Glutamatergic neuron (in vitro differentiated cells): Measurements from ENCODE around the gene KSR1. TPM values are rescaled to one million over a fixed set of nuclear protein-coding genes. Genes with fewer than 3 reads are reported as not detected.

Source experiments
- DNase-seq: peaks from one replicate; pipeline ENCODE4 v3.0.0; 2022
- H3K27ac Mint-ChIP-seq: one replicate; pipeline ENCODE4 v1.8.0; 2020; ENCODE audit warnings: mild to moderate bottlenecking, mixed read lengths, inconsistent platforms; ENCODE audit not compliant: unreplicated experiment
- H3K27me3 Mint-ChIP-seq: one replicate; pipeline ENCODE4 v1.8.0; 2020; ENCODE audit warnings: mild to moderate bottlenecking, moderate library complexity, mixed read lengths, inconsistent platforms; ENCODE audit not compliant: unreplicated experiment
- H3K36me3 Mint-ChIP-seq: one replicate; pipeline ENCODE4 v1.8.0; 2020; ENCODE audit warnings: mild to moderate bottlenecking, mixed read lengths, inconsistent platforms; ENCODE audit not compliant: unreplicated experiment
- H3K4me1 Mint-ChIP-seq: one replicate; pipeline ENCODE4 v1.8.0; 2020; ENCODE audit warnings: mild to moderate bottlenecking, low read depth, mixed read lengths, inconsistent platforms; ENCODE audit not compliant: unreplicated experiment
- H3K4me3 Mint-ChIP-seq: one replicate; pipeline ENCODE4 v1.8.0; 2020; ENCODE audit warnings: mild to moderate bottlenecking, mixed read lengths, inconsistent platforms; ENCODE audit not compliant: unreplicated experiment
- H3K9me3 Mint-ChIP-seq: one replicate; pipeline ENCODE4 v1.8.0; 2020; ENCODE audit warnings: mild to moderate bottlenecking, moderate library complexity, mixed read lengths, inconsistent platforms; ENCODE audit not compliant: unreplicated experiment
- total RNA-seq: library from RNA; stranded (reverse); fragmentation: NEBNext Ultra II Directional; extraction: Animal tissue kit (Norgen Biotek cat#: 25700); gene quantifications from one replicate; pipeline ENCODE4 v1.2.1, GENCODE V29; 2021; ENCODE audit not compliant: unreplicated experiment
- TF ChIP-seq, protein P1 (sequence below): fragments of 200-600 bp; sonication (generic); IDR thresholded peaks from one replicate; pipeline ENCODE4 v1.5.0; 2021; ENCODE audit not compliant: partially characterized antibody, unreplicated experiment

The KSR1 gene
- total RNA-seq, 1 donor from 2014 or later = 203 TPM

DNA sequence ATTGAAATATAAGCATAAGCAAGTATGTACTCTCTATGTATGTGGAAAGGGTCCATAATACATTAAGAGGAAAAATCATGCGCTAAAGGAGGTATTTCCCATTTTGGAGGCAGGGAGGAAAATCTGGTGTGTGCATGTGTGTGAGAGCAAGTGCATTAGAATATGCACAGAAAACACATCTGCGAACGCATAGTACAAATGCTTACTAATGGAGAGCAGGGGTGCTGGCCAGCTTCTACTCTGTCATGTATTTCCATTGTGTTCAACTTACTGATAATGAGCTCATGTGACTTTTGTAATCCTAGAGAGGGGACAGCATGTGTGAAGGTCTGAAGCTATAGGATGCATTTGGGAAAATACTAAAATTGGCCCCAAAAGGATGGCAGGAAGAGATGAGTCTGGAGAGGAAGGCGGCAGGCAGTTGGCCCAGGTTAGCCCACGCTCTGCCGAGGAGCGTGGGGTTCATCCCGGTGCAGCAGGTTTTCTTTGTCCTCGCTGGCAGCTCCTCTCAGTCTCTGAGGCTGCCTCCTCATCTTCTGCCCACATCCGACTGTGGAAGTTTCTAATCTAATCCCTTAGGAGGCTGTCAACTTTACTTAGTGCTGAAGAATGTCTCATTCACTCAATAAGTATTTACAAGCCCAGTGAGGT, 17.8 kb upstream of the KSR1 start:
- H3K36me3 Mint-ChIP-seq = peaks cover 4% of the 10 kb centered on the region

DNA sequence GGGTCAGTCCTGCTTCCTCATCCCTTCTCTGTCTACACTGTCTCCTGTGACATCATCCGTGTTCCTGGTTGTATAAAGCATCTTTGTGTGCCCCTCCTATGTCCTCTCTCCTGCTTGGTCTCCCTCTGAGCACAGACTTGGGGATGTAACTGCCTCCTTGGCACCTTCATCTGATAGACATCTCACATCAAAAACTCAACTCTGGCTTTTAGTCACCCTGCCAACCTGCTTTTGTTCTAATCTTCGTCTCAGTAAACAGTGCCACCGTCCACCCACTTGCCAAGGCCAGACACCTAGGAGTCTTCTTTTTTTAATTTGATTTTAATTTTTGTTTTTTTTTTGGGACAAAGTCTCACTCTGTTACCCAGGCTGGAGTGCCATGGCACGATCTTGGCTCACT, 16.9 kb upstream of the KSR1 start:
- H3K4me3 Mint-ChIP-seq = no peak overlapping the region
- no peaks in the 10 kb centered on the region for H3K9me3 Mint-ChIP-seq
- no peak for DNase-seq
- TF ChIP-seq, protein P1, sequence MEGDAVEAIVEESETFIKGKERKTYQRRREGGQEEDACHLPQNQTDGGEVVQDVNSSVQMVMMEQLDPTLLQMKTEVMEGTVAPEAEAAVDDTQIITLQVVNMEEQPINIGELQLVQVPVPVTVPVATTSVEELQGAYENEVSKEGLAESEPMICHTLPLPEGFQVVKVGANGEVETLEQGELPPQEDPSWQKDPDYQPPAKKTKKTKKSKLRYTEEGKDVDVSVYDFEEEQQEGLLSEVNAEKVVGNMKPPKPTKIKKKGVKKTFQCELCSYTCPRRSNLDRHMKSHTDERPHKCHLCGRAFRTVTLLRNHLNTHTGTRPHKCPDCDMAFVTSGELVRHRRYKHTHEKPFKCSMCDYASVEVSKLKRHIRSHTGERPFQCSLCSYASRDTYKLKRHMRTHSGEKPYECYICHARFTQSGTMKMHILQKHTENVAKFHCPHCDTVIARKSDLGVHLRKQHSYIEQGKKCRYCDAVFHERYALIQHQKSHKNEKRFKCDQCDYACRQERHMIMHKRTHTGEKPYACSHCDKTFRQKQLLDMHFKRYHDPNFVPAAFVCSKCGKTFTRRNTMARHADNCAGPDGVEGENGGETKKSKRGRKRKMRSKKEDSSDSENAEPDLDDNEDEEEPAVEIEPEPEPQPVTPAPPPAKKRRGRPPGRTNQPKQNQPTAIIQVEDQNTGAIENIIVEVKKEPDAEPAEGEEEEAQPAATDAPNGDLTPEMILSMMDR = no peak
- peaks cover 6% of the 10 kb centered on the region for H3K27me3 Mint-ChIP-seq
- H3K36me3 Mint-ChIP-seq = peaks cover 4% of the 10 kb centered on the region
- no peak overlapping the region for H3K27ac Mint-ChIP-seq
- no peaks in the 10 kb centered on the region for H3K4me1 Mint-ChIP-seq

More for the DNA sequence above, 17.8 kb upstream of the KSR1 start:
- TF ChIP-seq, protein P1 = no peak
- Mint-ChIP-seq H3K27ac (no peak overlapping the region), H3K9me3 (no peaks in the 10 kb centered on the region), H3K4me1 (no peaks in the 10 kb centered on the region), H3K27me3 (peaks cover 3% of the 10 kb centered on the region), H3K4me3 (no peak overlapping the region)
- DNase-seq = no peak

DNA sequence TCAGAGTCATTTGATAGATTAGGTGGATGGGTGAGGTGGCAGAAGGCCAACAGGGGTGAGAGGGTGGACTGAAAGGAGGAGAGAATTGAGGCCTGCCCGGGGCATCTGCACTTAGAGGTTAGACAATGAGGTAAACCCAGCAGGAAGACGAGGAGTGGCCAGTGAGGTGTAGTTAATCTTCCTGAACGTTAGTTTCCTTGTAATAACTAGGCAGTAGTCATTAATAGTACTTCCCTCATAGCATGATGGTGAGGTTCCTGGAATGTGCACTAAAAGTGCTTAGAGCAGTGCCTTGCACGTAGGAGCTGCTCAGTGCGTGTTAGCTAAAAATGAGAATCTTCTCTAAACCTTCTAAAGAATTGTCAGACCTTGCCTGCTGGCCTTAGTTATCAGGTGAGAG, 13.5 kb upstream of the KSR1 start:
- peaks cover 4% of the 10 kb centered on the region for H3K36me3 Mint-ChIP-seq
- no peaks in the 10 kb centered on the region for H3K9me3 Mint-ChIP-seq
- no peak overlapping the region for H3K27ac Mint-ChIP-seq
- no peaks in the 10 kb centered on the region for H3K4me1 Mint-ChIP-seq
- peaks cover 10% of the 10 kb centered on the region for H3K27me3 Mint-ChIP-seq
- no peak for DNase-seq
- no peak overlapping the region for H3K4me3 Mint-ChIP-seq
- TF ChIP-seq, protein P1 = no peak

DNA sequence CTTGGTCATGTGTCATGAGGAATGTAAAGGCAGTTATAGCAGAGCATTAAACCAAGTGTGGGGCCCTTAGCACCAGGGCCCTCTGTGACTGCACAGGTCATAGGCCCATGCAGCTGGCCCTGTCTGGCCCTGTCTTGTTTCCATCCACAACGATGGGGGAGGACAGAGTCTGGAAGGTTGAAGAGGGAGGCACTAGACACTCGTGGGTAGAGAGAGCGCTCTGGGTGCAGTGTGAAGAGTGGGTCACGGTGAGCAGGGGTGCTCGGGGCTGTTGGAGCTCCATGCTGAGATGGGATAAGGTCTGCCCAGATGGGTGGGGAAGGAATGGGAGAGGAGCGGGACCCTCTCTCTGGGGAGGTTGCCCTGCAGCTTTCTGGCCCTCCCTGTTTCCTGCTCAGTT, 12.8 kb upstream of the KSR1 start:
- DNase-seq = no peak
- Mint-ChIP-seq H3K27me3 (peaks cover 12% of the 10 kb centered on the region), H3K36me3 (peaks cover 4% of the 10 kb centered on the region), H3K4me3 (no peak overlapping the region), H3K4me1 (no peaks in the 10 kb centered on the region), H3K9me3 (no peaks in the 10 kb centered on the region), H3K27ac (no peak overlapping the region)
- TF ChIP-seq, protein P1 = no peak

DNA sequence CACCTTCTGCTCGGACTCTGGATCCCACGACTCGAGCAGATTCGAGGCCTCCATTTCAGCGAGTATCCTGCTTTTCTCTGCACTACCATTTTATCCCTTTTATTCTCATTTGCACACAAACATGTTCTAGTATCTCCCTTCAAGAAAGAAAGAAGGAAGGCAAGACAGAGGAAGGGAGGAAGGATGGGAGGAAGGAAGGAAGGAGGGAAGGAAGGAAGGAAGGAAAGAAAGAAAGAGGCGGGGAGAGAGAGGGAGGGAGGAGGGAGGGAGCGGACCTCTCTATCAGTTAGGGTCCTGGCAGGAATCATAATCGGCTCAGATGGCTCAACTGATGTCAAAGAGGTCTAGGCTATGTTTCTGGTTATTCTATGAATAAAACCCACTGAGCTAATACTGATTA, 10.3 kb upstream of the KSR1 start:
- H3K4me1 Mint-ChIP-seq = no peaks in the 10 kb centered on the region
- DNase-seq = no peak
- H3K4me3 Mint-ChIP-seq = no peak overlapping the region
- TF ChIP-seq, protein P1 = no peak
- no peak overlapping the region for H3K27ac Mint-ChIP-seq
- H3K27me3 Mint-ChIP-seq = peaks cover 19% of the 10 kb centered on the region
- peaks cover 1% of the 10 kb centered on the region for H3K9me3 Mint-ChIP-seq
- H3K36me3 Mint-ChIP-seq = peaks cover 4% of the 10 kb centered on the region
